Neural cell (in vitro differentiated cells): Measurements from ENCODE around the gene TYSND1. TPM values are rescaled to one million over a fixed set of nuclear protein-coding genes. Genes with fewer than 3 reads are reported as not detected.

ENCODE experiments used
- H2AFZ ChIP-seq: fragments of 200-600, 300-800 bp; sonication (generic), shearing (Covaris generic); 2 replicates; pipeline ENCODE4 v1.6.0; 2014; ENCODE audit warnings: low read depth, mild to moderate bottlenecking, antibody characterized with exemption, low read length, moderate library complexity
- H3F3A ChIP-seq: fragments of 200-600 bp; shearing (Covaris generic); 2 replicates; pipeline ENCODE4 v1.6.1; 2016; ENCODE audit warnings: mild to moderate bottlenecking, moderate library complexity, mixed read lengths, antibody characterized with exemption, low read length; ENCODE audit not compliant: insufficient read depth, poor library complexity, severe bottlenecking
- H3K27ac ChIP-seq: fragments of 200-600, 300-800 bp; sonication (generic), shearing (Covaris generic); 2 replicates; pipeline ENCODE4 v1.5.1; 2014; ENCODE audit warnings: mild to moderate bottlenecking, low read length, moderate library complexity
- H3K27me3 ChIP-seq: fragments of 300-800, 200-600 bp; sonication (generic), shearing (Covaris generic); 2 replicates; pipeline ENCODE4 v1.6.0; 2014; ENCODE audit warnings: mild to moderate bottlenecking, low read depth, low read length, moderate library complexity; ENCODE audit not compliant: insufficient read depth
- H3K36me3 ChIP-seq: fragments of 300-800, 200-600 bp; sonication (generic), shearing (Covaris generic); 2 replicates; pipeline ENCODE4 v1.5.1; 2014; ENCODE audit warnings: mild to moderate bottlenecking, antibody characterized with exemption, low read length, moderate library complexity; ENCODE audit not compliant: insufficient read depth
- H3K4me2 ChIP-seq: fragments of 300-800, 200-600 bp; sonication (generic), shearing (Covaris generic); 2 replicates; pipeline ENCODE4 v1.6.0; 2014; ENCODE audit warnings: mild to moderate bottlenecking, low read length
- H3K4me3 ChIP-seq: fragments of 300-800, 200-600 bp; sonication (generic), shearing (Covaris generic); 2 replicates; pipeline ENCODE4 v1.5.1; 2014; ENCODE audit warnings: mild to moderate bottlenecking, low read length, moderate library complexity
- H3K79me2 ChIP-seq: fragments of 200-600 bp; shearing (Covaris generic); replicated peaks from 2 replicates; pipeline ENCODE4 v1.6.0; 2014; ENCODE audit warnings: mild to moderate bottlenecking, low read length, moderate library complexity; ENCODE audit not compliant: insufficient read depth
- H3K9ac ChIP-seq: fragments of 300-800, 200-600 bp; sonication (generic), shearing (Covaris generic); 2 replicates; pipeline ENCODE4 v1.6.1; 2016; ENCODE audit warnings: mild to moderate bottlenecking, low read length, mixed read lengths
- H3K9me2 ChIP-seq: fragments of 200-600 bp; shearing (Covaris generic); 2 replicates; pipeline ENCODE4 v1.6.1; 2016; ENCODE audit warnings: mild to moderate bottlenecking, low read length, mixed read lengths; ENCODE audit not compliant: insufficient read depth
- H3K9me3 ChIP-seq: fragments of 200-600, 300-800 bp; sonication (generic), shearing (Covaris generic); 2 replicates; pipeline ENCODE4 v1.6.1; 2016; ENCODE audit warnings: mild to moderate bottlenecking, mixed run types, low read length, moderate library complexity, mixed read lengths
- H4K20me1 ChIP-seq: fragments of 200-600 bp; shearing (Covaris generic); 2 replicates; pipeline ENCODE4 v1.6.1; 2016; ENCODE audit warnings: mild to moderate bottlenecking, mixed run types; ENCODE audit not compliant: insufficient read depth
- EP300 ChIP-seq: fragments of 450-650 bp; conservative IDR thresholded peaks from 2 replicates; pipeline ENCODE4 v1.6.1; 2014; ENCODE audit warnings: antibody characterized with exemption, mild to moderate bottlenecking, moderate library complexity; ENCODE audit not compliant: poor library complexity, severe bottlenecking
- EZH2 ChIP-seq: fragments of 200-600, 300-800 bp; shearing (Covaris generic), sonication (generic); IDR thresholded peaks from 2 replicates; pipeline ENCODE4 v1.6.1; 2014; ENCODE audit warnings: antibody characterized with exemption, low read length, borderline replicate concordance, mild to moderate bottlenecking; ENCODE audit not compliant: insufficient read depth, poor library complexity, severe bottlenecking
- MXI1 ChIP-seq: fragments of 450-650 bp; conservative IDR thresholded peaks from 2 replicates; pipeline ENCODE4 v1.6.1; 2014; ENCODE audit warnings: antibody characterized with exemption, mild to moderate bottlenecking; ENCODE audit not compliant: poor library complexity, severe bottlenecking
- POLR2AphosphoS5 ChIP-seq: IDR thresholded peaks from 2 replicates; pipeline ENCODE4 v1.6.1; 2012
- RAD21 ChIP-seq: fragments of 450-650 bp; conservative IDR thresholded peaks from 2 replicates; pipeline ENCODE4 v1.6.1; 2014; ENCODE audit warnings: antibody characterized with exemption, mild to moderate bottlenecking, moderate library complexity
- SMC3 ChIP-seq: fragments of 450-650 bp; conservative IDR thresholded peaks from 2 replicates; pipeline ENCODE4 v1.6.1; 2014; ENCODE audit warnings: antibody characterized with exemption, mild to moderate bottlenecking, moderate library complexity; ENCODE audit not compliant: poor library complexity
- TAF1 ChIP-seq: IDR thresholded peaks from 2 replicates; pipeline ENCODE4 v1.6.1; 2012; ENCODE audit warnings: low read depth
- polyA plus RNA-seq: library from polyadenylated mRNA; depleted of rRNA; stranded (reverse); fragments of >200 nt; gene quantifications from 2 replicates; pipeline ENCODE4 v1.2.3, GENCODE V29; 2014
- TF ChIP-seq, protein P1 (sequence below): IDR thresholded peaks from 2 replicates; pipeline ENCODE4 v1.6.1; 2012; ENCODE audit warnings: borderline replicate concordance
- TF ChIP-seq, protein P2 (sequence below): fragments of 450-650 bp; IDR thresholded peaks from 2 replicates; pipeline ENCODE4 v1.5.1; 2014; ENCODE audit warnings: antibody characterized with exemption, mild to moderate bottlenecking, moderate library complexity; ENCODE audit not compliant: poor library complexity, severe bottlenecking

The TYSND1 gene
- polyA plus RNA-seq, 1 donor from 2014 or later = 10.3 TPM

DNA sequence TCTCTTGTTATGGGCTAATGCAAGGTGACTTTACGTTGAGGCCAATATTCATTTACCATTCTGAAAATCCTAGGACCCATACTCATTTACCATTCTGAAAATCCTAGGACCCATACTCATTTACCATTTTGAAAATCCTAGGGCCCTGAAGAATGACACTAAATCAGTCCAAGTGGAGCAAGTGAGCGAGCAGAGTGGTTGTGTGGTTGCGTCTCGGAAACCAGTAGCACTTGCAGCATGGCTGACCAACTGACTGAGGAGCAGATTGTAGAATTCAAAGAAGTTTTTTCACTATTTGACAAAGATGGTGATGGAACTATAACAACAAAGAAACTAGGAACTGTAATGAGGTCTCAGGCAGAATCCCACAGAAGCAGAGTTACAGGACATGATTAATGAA is 16.9 kb upstream of the TYSND1 start:
- Histone ChIP-seq H3K4me3 (no peak overlapping the region), H3K9me3 (no peaks in the 10 kb centered on the region), H3K36me3 (no peaks in the 10 kb centered on the region), H3K9me2 (no peaks in the 10 kb centered on the region), H3F3A (no peaks in the 10 kb centered on the region), H2AFZ (no peak overlapping the region), H3K9ac (no peak overlapping the region), H3K4me2 (no peak overlapping the region), H3K27ac (no peak overlapping the region), H4K20me1 (no peaks in the 10 kb centered on the region), H3K27me3 (no peaks in the 10 kb centered on the region), H3K79me2 (peaks cover 77% of the 10 kb centered on the region)
- no peak for TF ChIP-seq POLR2AphosphoS5
- no peak for TF ChIP-seq RAD21
- TF ChIP-seq, protein P1, sequence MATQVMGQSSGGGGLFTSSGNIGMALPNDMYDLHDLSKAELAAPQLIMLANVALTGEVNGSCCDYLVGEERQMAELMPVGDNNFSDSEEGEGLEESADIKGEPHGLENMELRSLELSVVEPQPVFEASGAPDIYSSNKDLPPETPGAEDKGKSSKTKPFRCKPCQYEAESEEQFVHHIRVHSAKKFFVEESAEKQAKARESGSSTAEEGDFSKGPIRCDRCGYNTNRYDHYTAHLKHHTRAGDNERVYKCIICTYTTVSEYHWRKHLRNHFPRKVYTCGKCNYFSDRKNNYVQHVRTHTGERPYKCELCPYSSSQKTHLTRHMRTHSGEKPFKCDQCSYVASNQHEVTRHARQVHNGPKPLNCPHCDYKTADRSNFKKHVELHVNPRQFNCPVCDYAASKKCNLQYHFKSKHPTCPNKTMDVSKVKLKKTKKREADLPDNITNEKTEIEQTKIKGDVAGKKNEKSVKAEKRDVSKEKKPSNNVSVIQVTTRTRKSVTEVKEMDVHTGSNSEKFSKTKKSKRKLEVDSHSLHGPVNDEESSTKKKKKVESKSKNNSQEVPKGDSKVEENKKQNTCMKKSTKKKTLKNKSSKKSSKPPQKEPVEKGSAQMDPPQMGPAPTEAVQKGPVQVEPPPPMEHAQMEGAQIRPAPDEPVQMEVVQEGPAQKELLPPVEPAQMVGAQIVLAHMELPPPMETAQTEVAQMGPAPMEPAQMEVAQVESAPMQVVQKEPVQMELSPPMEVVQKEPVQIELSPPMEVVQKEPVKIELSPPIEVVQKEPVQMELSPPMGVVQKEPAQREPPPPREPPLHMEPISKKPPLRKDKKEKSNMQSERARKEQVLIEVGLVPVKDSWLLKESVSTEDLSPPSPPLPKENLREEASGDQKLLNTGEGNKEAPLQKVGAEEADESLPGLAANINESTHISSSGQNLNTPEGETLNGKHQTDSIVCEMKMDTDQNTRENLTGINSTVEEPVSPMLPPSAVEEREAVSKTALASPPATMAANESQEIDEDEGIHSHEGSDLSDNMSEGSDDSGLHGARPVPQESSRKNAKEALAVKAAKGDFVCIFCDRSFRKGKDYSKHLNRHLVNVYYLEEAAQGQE = no peak

DNA sequence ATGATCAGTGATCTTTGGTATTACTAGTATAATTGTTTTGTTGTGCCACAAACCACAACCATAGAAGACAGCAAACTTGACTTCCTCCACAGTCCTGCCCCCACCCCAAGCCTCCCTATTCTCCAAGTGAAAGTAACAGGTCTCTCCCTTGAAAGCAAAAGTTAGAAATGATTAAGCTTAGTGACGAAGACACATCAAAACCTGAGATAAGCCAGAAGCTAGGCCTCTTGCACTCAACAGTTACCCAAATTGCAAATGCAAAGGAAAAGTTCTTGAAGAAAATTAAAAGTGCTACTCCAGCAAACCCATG is 16.3 kb upstream of the TYSND1 start:
- Histone ChIP-seq H3K79me2 (peaks cover 71% of the 10 kb centered on the region), H3K9me3 (no peaks in the 10 kb centered on the region), H2AFZ (no peak overlapping the region), H3K9me2 (no peaks in the 10 kb centered on the region), H3F3A (no peaks in the 10 kb centered on the region), H3K27me3 (no peaks in the 10 kb centered on the region), H4K20me1 (no peaks in the 10 kb centered on the region), H3K4me3 (no peak overlapping the region), H3K4me2 (no peak overlapping the region), H3K9ac (no peak overlapping the region), H3K27ac (no peak overlapping the region), H3K36me3 (no peaks in the 10 kb centered on the region)
- TF ChIP-seq, protein P1 = no peak
- no peak for TF ChIP-seq MXI1
- TF ChIP-seq EP300 = no peak
- TF ChIP-seq RAD21 = no peak
- no peak for TF ChIP-seq EZH2
- no peak for TF ChIP-seq SMC3
- no peak for TF ChIP-seq POLR2AphosphoS5
- TF ChIP-seq, protein P2, sequence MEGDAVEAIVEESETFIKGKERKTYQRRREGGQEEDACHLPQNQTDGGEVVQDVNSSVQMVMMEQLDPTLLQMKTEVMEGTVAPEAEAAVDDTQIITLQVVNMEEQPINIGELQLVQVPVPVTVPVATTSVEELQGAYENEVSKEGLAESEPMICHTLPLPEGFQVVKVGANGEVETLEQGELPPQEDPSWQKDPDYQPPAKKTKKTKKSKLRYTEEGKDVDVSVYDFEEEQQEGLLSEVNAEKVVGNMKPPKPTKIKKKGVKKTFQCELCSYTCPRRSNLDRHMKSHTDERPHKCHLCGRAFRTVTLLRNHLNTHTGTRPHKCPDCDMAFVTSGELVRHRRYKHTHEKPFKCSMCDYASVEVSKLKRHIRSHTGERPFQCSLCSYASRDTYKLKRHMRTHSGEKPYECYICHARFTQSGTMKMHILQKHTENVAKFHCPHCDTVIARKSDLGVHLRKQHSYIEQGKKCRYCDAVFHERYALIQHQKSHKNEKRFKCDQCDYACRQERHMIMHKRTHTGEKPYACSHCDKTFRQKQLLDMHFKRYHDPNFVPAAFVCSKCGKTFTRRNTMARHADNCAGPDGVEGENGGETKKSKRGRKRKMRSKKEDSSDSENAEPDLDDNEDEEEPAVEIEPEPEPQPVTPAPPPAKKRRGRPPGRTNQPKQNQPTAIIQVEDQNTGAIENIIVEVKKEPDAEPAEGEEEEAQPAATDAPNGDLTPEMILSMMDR = no peak
- no peak for TF ChIP-seq TAF1
